ENCODE measurements around the gene HSPA9.

The HSPA9 gene

GRCh38 chr5:138560971-138561370 lies 14.2 kb downstream of the HSPA9 start:
- no peak for DNase-seq

- DNase-seq, result no peak
Observed at GRCh38 chr5:138559937-138560336, 15.3 kb downstream of the HSPA9 start.

- DNase-seq, result no peak
Observed at GRCh38 chr5:138557677-138558076, 17.5 kb downstream of the HSPA9 start.

GRCh38 chr5:138554143-138554542 lies 21.1 kb downstream of the HSPA9 start:
- no peak for DNase-seq

GRCh38 chr5:138553437-138554095 lies 21.6 kb downstream of the HSPA9 start:
- DNase-seq, result no peak

- no peak for DNase-seq
Observed at GRCh38 chr5:138552657-138553056, 22.5 kb downstream of the HSPA9 start.

- no peak for DNase-seq
Observed at GRCh38 chr5:138549414-138549813, 25.8 kb downstream of the HSPA9 start.

- no peak for DNase-seq
Observed at GRCh38 chr5:138545919-138546562, 29.2 kb downstream of the HSPA9 start.

- DNase-seq, result no peak
Observed at GRCh38 chr5:138544181-138545134, 30.7 kb downstream of the HSPA9 start.

GRCh38 chr5:138543730-138544104 lies 31.5 kb downstream of the HSPA9 start:
- no peak for DNase-seq

- DNase-seq, result peak; percentile 99
Observed at GRCh38 chr5:138542956-138543729, 32.1 kb downstream of the HSPA9 start, which contains the start of gene ETF1. Gene ETF1, minus strand, starts transcription at chr5:138543236. Its CDS starts 318 bp downstream, at chr5:138542918.

GRCh38 chr5:138542180-138542955 lies 32.8 kb downstream of the HSPA9 start:
- no peak for DNase-seq

- DNase-seq, result no peak
Observed at GRCh38 chr5:138541511-138542179, 33.6 kb downstream of the HSPA9 start.

GRCh38 chr5:138539791-138540190 lies 35.4 kb downstream of the HSPA9 start:
- DNase-seq, result no peak

- DNase-seq, result no peak
Observed at GRCh38 chr5:138538943-138539627, 36.1 kb downstream of the HSPA9 start.

- no peak for DNase-seq
Observed at GRCh38 chr5:138536665-138537315, 38.4 kb downstream of the HSPA9 start.

GRCh38 chr5:138536215-138536614 lies 39.0 kb downstream of the HSPA9 start:
- DNase-seq, result no peak

GRCh38 chr5:138533973-138534941 lies 40.9 kb downstream of the HSPA9 start:
- no peak for DNase-seq

GRCh38 chr5:138529812-138530211 lies 45.4 kb downstream of the HSPA9 start:
- DNase-seq, result no peak
